Prostate gland (tissue), 2 donors: ENCODE results near the gene COL2A1. TPM values are rescaled to one million over a fixed set of nuclear protein-coding genes. Genes with fewer than 3 reads are reported as not detected.

ENCODE experiments used
- DNase-seq: peaks from one replicate; pipeline ENCODE4 v3.0.0-alpha.2; 2019; ENCODE audit warnings: low spot score
- H3K27ac ChIP-seq, 2 donors: fragments of 200-600 bp; sonication (generic); 2 replicates each; pipeline ENCODE4 v1.5.1; 2017 to 2019
- H3K27me3 ChIP-seq: fragments of 200-600 bp; sonication (generic); replicated peaks from 2 replicates; pipeline ENCODE4 v1.5.1; 2019; ENCODE audit not compliant: insufficient read depth
- H3K36me3 ChIP-seq, 2 donors: fragments of 200-600 bp; sonication (generic); 1 replicate in 1 of 2; 2 replicates in 1 of 2; pipeline versions ENCODE4 v1.5.1 to v1.8.1; 2017 to 2019
- H3K4me1 ChIP-seq: fragments of 200-600 bp; sonication (generic); replicated peaks from 2 replicates; pipeline ENCODE4 v1.5.1; 2019
- H3K4me3 ChIP-seq, 2 donors: fragments of 200-600 bp; sonication (generic); 2 replicates each; pipeline ENCODE4 v1.5.1; 2017 to 2019
- H3K9me3 ChIP-seq: fragments of 200-600 bp; sonication (generic); 2 replicates; pipeline ENCODE4 v1.5.1; 2017
- POLR2A ChIP-seq: fragments of 450-650 bp; IDR thresholded peaks from one replicate; pipeline ENCODE4 v1.6.1; 2016; ENCODE audit warnings: antibody characterized with exemption, mild to moderate bottlenecking
- POLR2AphosphoS5 ChIP-seq: sonication (generic); formaldehyde crosslinking; IDR thresholded peaks from one replicate; pipeline ENCODE4 v1.6.1; 2017; ENCODE audit warnings: antibody characterized with exemption
- WGBS: methylation state at CpG from one replicate; pipeline ENCODE4 v1.1.5; 2018; 5-methylcytosine and 5-hydroxymethylcytosine counted together
- intact Hi-C: fragments of 100-400 bp; cut with DNase I; formaldehyde crosslinking; loops from one replicate; pipeline ENCODE4 v1.14.2; 2022
- total RNA-seq, 2 donors: library from RNA; depleted of rRNA; stranded (reverse); fragments of >200 nt; gene quantifications; one replicate each; pipeline ENCODE4 v1.1.0, GENCODE V29; 2016
- TF ChIP-seq, protein P1 (sequence below), 4 experiments: fragments of 200-600 bp in 2 of 4; fragments of 450-650 bp in 2 of 4; sonication (generic) in 2 of 4; IDR thresholded peaks; 1 replicate in 3 of 4; 2 replicates in 1 of 4; pipeline ENCODE4 v1.5.1; 2016 to 2019; ENCODE audit warnings: antibody characterized with exemption in 4 of 4, mild to moderate bottlenecking in 2 of 4, moderate library complexity in 2 of 4

Gene COL2A1
- total RNA-seq, 2 donors from 2014 or later = 0.14 to 1.9 TPM

DNA sequence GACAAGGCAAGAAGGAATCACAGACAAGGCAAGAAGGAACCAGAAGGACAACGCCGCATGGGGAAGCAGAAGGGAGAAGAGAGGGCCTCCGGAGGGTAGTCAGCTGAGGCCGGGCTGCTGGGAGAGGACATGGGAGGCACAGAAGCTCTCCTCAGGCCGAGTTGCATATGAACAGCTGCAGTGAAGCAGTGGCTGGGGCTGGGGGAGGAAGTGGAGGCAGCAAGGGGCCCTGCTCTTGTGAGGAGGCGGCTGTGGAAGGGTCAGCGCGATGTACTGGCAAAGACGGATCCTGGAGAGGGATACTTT, 62.8 kb downstream of the COL2A1 start:
- H3K9me3 ChIP-seq = no peaks in the 10 kb centered on the region
- 88% methylated on average over 9 of the region's 9 CpGs for WGBS
- no peaks in the 10 kb centered on the region for H3K4me1 ChIP-seq
- no peak for TF ChIP-seq POLR2AphosphoS5
- TF ChIP-seq, protein P1, sequence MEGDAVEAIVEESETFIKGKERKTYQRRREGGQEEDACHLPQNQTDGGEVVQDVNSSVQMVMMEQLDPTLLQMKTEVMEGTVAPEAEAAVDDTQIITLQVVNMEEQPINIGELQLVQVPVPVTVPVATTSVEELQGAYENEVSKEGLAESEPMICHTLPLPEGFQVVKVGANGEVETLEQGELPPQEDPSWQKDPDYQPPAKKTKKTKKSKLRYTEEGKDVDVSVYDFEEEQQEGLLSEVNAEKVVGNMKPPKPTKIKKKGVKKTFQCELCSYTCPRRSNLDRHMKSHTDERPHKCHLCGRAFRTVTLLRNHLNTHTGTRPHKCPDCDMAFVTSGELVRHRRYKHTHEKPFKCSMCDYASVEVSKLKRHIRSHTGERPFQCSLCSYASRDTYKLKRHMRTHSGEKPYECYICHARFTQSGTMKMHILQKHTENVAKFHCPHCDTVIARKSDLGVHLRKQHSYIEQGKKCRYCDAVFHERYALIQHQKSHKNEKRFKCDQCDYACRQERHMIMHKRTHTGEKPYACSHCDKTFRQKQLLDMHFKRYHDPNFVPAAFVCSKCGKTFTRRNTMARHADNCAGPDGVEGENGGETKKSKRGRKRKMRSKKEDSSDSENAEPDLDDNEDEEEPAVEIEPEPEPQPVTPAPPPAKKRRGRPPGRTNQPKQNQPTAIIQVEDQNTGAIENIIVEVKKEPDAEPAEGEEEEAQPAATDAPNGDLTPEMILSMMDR (IDR thresholded peaks at IDR 0.05) = no peak
- no peak for TF ChIP-seq POLR2A
- intact Hi-C loops = no loop called here
- H3K4me3 ChIP-seq = no peak overlapping the region
- H3K27me3 ChIP-seq = no peaks in the 10 kb centered on the region
- no peaks in the 10 kb centered on the region for H3K36me3 ChIP-seq
- H3K27ac ChIP-seq = no peak overlapping the region
- DNase-seq = no peak

DNA sequence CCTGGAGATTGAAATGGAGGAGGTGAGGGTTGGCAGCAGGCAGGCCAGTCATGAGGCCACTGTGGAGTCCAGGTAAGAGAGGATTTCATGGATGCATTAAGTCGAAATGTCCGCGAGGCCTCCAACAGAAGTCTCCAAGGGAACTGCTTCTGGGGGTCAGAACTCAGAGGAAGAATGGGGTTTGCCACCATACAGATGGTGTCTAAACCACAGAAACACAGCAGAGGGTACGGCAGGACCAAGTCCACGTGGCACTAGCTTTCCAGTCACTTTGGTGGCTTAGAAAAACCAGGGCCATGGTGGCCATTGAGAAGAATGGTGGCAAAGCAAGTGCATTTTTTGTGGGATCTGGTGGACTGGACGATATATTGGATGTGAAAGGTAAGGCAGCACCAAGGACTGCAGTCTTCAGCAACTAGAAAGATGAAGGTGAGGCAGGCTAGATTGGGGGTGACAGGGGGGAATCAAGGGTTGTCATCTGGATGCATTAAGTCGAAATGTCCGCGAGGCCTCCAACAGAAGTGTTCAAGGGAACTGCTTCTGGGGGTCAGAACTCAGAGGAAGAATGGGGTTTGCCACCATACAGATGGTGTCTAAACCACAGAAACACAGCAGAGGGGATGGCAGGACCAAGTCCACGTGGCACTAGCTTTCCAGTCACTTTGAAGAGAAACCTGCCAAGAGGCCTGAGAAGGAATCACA, 63.4 kb downstream of the COL2A1 start:
- DNase-seq = no peak
- TF ChIP-seq POLR2AphosphoS5 (no peak), POLR2A (no peak)
- TF ChIP-seq, protein P1 (IDR thresholded peaks at IDR 0.05) = no peak
- Histone ChIP-seq H3K27me3 (no peaks in the 10 kb centered on the region), H3K36me3 (no peaks in the 10 kb centered on the region), H3K4me1 (no peaks in the 10 kb centered on the region), H3K4me3 (no peak overlapping the region), H3K27ac (no peak overlapping the region), H3K9me3 (no peaks in the 10 kb centered on the region)
- intact Hi-C loops = no loop called here
- 93% methylated on average over 10 of the region's 10 CpGs for WGBS

DNA sequence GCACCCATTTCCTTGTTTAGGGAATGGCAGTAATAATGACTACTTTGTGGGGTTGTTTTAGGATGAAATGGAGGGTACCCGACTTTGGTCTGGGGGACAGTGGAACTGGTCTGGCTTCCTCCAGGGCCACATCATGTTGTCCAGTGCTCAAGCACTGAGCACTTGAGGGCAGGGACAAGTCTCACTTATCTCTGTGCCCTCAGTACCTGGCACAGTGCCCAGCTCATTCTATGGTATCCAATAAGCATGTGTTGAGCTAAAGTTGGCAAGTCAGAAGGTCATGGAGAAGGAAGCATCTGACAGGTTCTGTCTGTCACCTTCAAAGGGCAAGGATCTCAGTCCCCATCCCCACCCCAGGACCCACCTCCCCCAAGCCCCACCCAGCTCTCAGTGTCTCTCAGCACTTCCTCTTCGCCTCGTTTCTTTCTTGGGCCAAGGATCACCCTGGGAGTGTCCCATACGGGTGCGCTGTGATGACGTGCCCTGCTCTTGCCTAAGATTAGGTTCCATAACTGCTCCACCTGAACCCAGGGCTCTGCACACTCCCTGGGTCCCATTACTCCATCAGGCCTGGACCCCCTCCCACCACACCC, 65.2 kb downstream of the COL2A1 start:
- Histone ChIP-seq H3K27ac (no peak overlapping the region), H3K27me3 (no peaks in the 10 kb centered on the region), H3K9me3 (no peaks in the 10 kb centered on the region), H3K36me3 (no peaks in the 10 kb centered on the region), H3K4me3 (no peak overlapping the region), H3K4me1 (no peaks in the 10 kb centered on the region)
- no peak for DNase-seq
- intact Hi-C loops = no loop called here
- no peak for TF ChIP-seq POLR2A
- TF ChIP-seq POLR2AphosphoS5 = no peak
- TF ChIP-seq, protein P1 (IDR thresholded peaks at IDR 0.05) = no peak
- WGBS = 92% methylated on average over 6 of the region's 6 CpGs

DNA sequence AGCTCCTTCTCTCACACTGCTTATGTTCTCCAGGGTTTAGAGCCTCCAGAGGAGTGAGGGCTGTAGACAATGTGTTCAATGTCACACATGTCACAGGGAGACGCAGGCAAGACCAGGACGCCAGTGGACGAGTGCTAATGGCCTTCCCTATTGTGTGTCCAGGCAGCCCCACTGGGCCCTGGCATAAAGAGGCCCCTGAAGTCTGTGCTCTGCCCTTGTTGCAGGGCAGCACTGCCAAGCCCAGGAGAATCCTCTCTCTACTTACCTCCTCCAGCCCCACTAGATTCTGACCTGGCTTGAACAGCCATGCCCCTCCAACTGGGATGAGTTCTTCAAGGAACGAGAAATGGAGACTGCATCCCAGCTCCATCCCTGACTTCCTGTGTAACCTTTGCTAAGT, 65.7 kb downstream of the COL2A1 start:
- TF ChIP-seq, protein P1 (IDR thresholded peaks at IDR 0.05) = no peak
- TF ChIP-seq POLR2A (no peak), POLR2AphosphoS5 (no peak)
- WGBS = 100% methylated on average over 4 of the region's 4 CpGs
- Histone ChIP-seq H3K4me3 (no peak overlapping the region), H3K9me3 (no peaks in the 10 kb centered on the region), H3K27me3 (no peaks in the 10 kb centered on the region), H3K36me3 (no peaks in the 10 kb centered on the region), H3K27ac (no peak overlapping the region), H3K4me1 (no peaks in the 10 kb centered on the region)
- DNase-seq = no peak
- intact Hi-C loops = no loop called here

DNA sequence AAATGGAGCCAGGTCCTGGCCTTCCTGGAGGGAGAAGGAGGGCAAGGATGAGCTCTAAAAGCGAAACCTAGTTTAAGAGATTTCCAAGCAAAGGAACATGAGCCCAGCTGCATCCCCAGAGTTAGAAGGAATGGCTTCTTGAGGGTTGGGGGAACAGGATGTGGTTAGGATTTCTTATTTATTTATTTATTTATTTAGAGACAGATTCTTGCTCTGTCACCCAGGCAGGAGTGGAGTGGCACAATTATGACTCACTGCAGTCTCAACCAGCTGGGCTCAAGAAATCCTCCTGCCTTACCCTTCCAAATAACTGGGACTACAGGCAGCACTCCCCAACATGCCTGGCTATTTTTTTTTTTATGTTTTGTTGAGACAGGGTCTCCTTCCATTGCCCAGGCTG, 66.2 kb downstream of the COL2A1 start:
- Histone ChIP-seq H3K4me1 (no peaks in the 10 kb centered on the region), H3K27me3 (no peaks in the 10 kb centered on the region), H3K27ac (no peak overlapping the region), H3K36me3 (no peaks in the 10 kb centered on the region), H3K9me3 (no peaks in the 10 kb centered on the region), H3K4me3 (no peak overlapping the region)
- 90% methylated on average over 1 of the region's 1 CpG for WGBS
- TF ChIP-seq POLR2A = no peak
- no peak for TF ChIP-seq POLR2AphosphoS5
- TF ChIP-seq, protein P1 (IDR thresholded peaks at IDR 0.05) = no peak
- intact Hi-C loops = no loop called here
- DNase-seq = no peak
